HG03442 (cell line): ENCODE data around the gene MARK1.

Experiments
- ATAC-seq: cut with Tn5 transposase; IDR thresholded peaks from one replicate; pipeline ENCODE4 v1.9.1; 2021; ENCODE audit warnings: mild to moderate bottlenecking, moderate library complexity; ENCODE audit not compliant: unreplicated experiment

The MARK1 gene

DNA sequence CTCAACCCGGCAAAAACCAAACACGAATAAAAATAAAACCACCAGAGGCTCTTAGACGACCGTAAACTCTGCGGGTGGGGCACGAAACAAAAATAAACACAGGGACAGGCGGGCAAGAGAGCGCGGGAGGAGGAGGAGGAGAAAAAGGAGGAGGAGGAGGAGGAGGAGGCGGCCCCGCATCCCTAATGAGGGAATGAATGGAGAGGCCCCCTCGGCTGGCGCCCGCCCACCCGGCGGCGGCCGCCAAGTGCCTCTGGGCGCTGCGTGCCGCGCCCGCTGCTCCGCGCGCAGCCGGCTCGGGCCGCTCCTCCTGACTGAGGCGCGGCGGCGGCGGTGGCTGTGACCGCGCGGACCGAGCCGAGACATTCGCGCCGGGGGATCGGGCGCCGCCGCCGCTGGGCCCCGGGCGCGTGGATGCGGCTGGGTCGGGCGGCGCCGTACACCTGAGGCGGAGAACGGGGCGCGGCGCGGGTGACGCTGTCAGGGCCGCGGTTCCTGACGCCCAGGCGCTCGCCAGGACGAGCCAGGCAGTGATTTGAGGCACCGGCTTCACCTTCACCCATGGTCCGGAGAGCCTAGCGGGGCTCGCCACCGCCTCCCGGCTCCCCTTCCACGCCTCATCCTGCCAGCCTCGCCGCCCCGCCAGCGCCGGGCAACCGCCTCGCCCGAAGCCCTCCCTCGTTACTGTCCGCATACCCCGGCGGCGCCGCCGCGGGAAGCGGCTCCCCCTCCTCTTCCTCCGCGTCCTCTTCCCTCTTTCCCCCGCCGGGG is at the start of gene MARK1:
Gene MARK1, plus strand, starts transcription at position 229 of the 771 bp plus-strand sequence. CDS start 687 bp downstream, outside the sequence.
- peak; percentile 56 for ATAC-seq

DNA sequence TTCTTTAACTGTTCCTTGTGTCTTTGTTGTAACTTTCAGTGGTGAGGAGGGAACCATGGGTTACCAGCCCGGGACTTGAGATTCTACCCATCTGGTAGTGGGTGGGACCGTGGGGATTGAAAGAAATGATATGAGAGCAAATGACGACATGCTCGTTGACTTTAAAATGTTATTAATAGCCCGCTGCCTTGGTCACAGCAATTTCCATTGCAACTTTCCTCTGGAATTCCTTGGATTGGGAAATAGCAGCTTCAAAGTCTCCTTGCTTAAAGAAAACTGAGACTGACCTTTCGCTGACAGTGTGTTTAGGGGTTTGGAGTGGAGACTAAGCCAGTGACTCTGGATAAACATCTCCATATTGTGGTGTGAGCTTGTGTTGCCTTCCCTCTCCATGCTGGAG is 44.2 kb upstream of the MARK1 start:
- ATAC-seq = no peak

DNA sequence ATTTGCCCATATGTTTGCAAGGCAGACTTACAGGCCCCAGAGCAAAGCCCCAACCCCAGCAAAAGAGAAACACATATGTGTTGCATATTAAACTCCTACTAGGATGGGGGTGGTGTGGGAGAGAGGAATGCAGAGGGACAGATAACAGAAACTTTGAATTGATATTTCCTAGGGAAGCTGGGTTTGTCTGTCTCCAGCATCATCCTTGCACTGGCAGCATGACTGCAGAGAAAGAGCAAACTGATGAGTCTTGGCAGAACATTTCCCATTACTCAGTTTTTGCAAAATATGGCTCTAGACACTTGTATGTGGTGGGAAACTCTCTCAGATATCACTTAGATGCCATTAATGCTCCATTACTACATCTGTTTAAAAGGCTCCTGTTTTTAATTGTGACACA is 43.8 kb upstream of the MARK1 start:
- ATAC-seq = no peak

DNA sequence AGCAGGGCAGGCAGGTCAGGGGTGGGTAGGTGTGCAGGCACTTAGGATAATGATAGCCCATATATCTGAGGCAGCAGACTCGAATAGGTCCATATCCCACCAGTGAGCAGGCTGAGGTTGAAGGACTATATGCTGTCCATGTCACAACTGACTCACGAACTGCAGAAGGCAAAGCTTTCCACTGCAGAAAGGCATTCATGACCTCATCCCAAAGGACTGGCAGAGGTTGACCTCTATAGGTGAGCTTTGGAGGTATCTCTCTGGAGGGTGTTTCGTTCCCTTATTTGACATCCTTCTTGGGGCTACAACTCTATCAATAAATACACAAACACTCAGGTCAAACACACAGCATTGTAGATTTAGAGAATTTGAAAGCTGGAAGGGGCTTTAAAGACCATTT is 42.8 kb upstream of the MARK1 start:
- ATAC-seq = no peak

DNA sequence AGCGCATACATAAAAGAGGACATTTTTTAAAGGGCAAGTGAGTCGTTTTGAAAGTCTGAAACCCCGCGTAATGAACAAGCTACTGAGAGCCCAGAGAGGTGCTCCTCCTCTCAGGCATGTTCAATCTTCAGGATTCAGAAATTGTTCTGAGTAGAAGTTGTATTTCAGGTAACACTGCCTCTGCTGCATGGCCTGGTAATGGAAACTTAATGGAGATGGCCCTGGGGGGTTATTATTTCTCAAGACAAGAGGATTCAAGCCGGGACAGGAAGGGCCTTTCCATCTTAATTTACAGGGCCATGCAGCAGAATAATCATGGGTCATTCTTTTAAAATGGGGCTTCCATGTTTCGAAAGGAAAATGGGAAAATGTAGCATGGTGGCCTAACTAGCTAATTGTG is 42.1 kb upstream of the MARK1 start:
- ATAC-seq = no peak

DNA sequence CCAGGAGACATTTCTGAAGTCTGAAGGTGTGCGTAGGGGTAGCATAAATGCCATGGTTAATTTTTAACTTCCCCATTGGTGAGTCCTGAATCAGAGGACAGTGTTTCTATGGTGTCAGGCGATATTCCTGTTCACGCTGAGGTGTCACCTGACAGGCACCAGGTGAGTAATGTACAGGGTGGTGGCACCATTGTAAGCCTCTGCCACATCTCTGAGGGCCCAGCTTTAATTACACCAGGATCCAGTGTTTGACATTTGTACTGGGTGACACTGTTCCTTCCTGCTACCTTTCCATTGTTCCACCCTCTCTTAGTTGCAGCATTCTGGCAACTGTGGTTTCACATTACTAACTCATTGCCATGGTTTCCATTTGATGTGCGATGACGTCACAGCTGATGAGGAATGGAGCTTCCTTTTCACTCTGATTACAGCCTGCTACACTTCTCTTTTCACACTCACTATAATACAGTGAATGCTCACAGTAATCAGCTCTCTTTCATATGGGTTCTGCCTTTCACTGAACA is 40.6 kb upstream of the MARK1 start:
- peak; percentile 58 for ATAC-seq

DNA sequence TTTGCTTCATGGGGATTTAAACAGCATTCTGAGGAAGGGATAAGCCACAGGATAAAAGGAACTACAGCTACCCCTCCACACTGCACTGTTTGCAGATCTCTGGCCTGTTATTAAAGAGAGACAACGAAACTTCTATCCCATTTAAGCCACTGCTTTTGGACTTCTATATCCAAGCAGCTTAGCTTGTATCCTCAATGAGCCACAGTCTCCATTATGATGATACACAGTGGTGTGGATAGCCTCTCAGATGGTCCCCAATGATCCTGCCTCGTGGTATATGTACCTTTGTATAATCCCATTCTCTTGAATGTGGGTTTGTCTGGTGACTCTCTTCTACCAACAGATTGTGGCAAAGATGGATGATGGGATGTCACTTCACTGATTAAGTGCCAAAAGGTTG is 36.0 kb upstream of the MARK1 start:
- ATAC-seq = no peak

DNA sequence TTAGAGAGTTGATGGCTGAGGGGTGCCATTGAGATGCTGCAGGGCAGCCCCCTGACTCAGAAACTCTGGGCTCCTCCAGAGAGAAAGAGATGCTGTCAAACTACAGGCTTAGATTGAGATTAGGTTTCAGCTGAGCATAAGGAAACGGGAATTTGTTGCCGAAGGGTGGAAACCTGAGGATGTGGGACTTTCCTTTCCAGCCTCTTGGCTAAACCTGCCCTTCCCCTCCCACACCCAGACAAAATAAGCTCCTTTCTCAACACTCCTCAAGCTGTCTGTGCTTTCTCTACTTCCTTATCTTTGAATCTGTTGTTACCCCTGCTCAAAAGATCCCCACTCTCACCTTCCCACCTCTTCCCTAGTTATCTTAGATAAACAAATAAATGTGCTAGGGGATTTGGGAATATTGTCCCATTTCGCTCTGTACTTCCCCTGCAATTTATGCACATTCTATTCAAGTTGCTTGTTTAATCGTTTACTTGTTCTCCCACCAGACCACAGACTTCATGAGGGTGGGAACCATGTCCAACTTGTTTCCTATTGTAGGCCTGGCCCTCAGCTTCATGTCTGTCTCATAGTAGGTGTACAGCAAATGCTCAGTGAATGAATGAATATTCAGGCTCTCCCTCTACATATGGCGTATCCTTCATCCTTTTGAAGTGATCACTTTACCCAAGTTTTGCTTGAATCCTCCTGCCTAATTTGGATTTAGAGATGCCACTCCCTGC is 30.6 kb upstream of the MARK1 start:
- no peak for ATAC-seq

DNA sequence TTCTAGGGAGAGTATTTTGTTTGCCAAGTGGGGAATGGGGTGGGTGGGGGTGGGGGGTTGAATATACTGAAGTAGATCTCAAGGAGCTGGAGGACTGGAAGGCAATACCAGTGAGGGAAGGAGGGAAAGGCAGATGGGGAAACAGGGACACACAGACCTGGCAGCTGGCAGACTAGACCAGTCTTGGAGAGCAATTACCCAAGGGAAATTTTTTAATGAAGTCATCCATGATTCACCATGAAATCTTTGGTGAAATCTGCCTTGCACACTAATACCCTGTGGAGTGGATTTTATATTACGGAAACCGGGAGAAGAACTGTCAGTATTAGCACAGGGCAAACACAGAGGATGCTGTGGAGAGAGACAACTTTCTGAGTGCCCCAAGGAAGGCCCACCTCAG is 29.7 kb upstream of the MARK1 start:
- no peak for ATAC-seq

DNA sequence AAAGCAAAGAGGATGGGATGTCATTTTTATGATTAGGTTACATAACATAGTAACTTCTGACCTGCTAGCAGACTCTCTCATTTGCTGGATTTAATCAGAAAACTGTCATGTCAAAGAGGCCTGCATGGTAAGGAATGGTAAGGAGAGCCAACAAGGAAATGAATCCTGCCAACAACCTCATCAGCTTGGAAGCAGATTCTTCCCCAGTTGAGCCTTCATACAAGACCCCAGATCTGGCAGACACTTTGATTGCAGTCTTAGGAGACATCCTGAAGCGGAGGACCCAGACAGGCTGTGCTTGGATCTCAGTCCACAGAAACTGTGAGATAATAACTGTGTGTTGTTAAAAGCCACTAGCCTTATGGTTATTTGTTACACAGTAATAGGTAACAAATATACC is 27.6 kb upstream of the MARK1 start:
- ATAC-seq = no peak

DNA sequence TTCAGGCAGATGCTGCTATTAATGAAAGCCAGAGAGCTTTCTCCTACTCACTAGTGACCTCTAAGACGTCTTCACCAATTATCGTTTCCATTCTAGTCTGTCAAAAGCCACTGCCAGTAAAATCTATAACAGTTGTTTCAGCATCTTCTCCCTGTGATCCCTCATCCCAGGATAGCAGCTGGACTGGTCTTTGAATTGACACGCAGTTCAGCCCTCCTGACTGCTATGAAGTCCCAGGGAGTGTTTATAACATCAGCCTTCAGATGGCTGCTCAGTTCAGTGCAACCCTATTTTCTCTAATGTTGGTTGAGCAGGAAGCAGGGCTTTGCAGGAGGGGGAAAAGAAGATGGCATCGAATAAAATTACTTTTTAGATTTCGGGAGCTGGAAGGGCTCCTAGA is 23.6 kb upstream of the MARK1 start:
- no peak for ATAC-seq

DNA sequence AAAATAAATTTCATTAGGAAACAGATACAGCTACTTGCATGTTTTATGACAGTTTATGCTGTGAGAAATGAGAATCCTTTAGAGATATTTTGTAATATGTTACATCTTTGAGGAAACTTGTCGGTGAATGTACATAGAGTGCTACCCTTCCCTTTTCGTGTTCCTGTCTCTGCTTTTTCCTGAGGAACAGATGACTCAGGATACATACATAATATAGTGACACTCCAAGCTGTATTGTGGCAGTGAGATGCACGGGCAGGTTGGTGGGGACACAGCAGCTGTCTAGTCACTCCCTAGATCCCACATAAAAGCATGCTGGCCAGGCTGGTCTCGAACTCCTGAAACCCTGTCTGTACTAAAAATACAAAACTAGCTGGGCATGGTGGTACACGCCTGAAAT is 20.9 kb upstream of the MARK1 start:
- ATAC-seq = no peak

DNA sequence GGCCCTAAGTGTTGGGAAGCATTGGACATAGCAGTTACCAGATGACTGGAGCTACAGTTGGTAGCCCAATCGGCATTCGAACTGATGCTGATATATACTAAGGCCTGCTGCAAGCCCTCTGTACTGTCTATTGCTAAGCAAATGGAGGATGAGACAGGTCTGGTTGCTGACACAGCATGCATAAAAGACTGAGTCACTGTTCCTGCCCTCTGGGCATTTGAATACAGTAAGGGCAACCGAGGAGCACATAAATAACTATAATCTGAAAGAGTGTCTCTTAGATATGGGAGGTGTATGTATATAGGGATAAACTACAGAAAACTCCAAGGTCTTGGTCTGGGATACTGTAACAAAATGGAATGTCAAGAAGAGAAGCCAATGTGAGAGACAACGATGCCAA is 16.8 kb upstream of the MARK1 start:
- ATAC-seq = no peak

DNA sequence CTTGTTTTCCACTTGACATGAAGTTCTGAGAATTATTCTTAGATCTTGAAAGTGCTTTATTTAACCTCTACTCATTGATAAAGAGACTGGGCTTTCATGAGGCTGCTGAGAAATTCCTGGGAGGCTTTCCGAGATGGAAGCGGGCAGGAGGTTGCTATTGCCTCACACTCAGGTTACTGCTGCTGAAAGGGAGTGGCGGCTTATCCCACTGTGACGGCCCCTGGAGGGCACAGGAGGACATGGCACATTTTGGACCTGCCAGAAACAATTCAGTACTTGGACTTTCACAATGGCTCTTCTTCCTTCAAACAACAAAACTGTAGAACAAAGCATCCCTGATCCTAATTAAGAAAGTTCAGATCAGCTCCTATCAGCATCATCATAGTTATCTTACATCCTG is 16.2 kb upstream of the MARK1 start:
- ATAC-seq = no peak

DNA sequence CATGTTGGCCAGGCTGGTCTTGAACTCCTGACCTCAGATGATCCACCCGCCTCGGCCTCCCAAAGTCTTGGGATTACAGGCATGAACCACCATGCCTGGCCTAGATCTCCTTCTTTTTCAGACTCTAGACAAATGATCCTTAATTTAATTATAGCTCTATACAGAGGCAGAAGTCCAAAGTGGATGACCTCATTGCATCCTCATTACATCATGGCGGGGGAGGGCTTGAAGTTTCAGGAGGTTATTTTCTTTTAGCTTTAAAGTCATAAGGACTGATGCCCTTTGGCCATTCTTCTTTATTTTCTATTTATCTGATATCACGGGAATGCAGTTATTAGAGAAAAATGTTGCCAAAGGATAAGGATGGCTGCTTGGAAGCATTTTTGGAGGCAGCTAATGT is 14.1 kb upstream of the MARK1 start:
- ATAC-seq = no peak

DNA sequence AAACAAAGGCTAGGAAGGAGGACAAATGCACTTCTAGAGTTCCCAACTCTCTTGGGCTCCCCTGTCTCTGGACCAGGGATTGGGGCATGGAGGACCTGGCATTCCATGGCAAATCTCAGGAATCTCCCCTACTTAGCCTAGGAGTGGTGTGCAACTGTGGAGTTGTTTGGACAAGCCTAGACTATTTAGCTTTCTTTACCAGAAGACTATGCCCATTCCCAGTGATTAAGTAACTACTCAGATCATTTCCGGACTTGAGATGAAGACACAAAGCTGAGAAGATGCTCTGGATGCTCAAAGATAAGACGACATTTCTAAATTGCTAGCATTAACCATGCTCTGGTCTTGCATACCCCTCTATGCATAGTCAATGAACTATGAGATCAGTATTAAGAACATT is 13.7 kb upstream of the MARK1 start:
- ATAC-seq = no peak

DNA sequence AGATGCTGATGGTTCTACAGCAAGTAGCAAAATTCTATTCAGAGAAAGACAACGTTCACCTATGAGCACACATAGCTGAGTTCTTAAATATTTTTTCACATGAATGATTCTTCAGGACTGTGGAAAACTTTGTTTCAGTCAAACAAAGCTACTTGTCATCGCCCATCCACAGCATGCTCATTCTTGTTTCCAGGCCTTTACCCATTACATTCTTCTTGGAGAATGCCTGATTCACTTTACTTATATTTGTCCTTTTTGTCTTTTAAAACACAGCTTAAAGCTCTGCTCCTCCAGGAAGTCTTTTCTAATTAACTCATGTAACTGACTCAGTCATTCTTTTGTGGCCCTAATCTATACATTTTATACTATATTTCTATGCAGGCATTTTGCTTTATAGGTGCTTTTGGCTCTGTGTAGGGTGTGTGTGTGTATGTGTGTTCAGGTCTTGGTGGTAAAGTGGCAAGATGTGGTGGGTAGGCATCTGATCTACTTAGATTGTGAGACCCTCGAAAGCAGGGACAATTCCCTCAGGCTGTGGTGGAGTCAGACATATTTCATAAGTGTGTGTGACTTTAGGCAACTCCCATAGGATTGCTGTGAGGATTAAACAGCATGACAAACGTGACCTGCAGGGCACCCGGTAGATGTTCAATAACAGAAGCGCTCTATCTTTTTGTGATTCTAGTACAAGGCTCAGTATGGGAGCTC is 11.8 kb upstream of the MARK1 start:
- no peak for ATAC-seq

DNA sequence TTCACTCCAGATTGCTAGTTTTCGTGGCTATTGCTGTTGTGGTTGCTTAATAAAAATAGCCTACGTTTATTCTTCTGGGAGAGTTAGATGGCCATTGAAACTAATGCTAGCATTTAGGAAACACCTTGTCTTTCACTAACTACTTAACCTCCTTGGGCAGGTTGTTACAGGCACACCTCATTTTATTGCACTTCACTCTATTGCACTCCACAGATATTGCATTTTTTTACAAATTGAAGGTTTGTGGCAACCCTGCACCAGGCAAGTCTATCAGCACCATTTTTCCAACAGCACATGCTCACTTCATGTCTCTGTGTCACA is 11.3 kb upstream of the MARK1 start:
- ATAC-seq = no peak

DNA sequence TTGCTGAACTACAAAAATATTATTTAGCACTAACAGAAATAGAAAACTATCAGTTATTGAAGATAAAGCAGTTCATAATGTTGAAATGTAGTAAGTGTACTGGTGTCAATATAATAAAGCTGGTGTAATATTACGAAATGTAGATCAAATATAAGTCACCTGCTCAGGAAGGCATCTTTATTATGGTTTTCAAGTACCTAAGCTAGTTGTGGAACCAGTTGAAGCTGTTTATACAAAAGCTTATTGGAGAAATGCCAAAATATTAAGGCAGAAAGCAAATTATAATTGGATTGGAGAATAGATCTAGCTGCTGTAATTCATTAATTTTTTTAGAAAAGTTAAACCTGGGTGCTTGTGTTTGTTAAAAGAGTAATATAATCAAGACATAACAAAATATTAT is 6.2 kb upstream of the MARK1 start:
- no peak for ATAC-seq

DNA sequence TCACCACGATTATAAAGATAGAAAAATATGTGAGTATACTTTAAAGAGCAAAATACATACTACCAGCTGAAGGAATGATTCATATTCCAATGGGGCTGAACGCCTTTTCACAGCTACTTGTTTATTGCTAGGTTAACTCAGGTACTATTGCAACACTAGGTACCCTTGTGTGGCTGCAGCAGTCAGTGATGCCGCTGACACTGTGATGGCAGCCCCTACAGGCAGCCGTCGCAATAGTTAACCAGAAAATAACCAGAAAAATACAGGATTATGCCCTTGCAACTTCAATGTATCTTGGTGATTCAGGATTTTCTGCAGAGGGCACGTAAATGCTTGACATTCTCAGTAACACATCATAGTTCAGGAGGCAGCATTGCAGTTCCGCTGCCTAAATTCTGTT is 1.6 kb upstream of the MARK1 start:
- no peak for ATAC-seq

DNA sequence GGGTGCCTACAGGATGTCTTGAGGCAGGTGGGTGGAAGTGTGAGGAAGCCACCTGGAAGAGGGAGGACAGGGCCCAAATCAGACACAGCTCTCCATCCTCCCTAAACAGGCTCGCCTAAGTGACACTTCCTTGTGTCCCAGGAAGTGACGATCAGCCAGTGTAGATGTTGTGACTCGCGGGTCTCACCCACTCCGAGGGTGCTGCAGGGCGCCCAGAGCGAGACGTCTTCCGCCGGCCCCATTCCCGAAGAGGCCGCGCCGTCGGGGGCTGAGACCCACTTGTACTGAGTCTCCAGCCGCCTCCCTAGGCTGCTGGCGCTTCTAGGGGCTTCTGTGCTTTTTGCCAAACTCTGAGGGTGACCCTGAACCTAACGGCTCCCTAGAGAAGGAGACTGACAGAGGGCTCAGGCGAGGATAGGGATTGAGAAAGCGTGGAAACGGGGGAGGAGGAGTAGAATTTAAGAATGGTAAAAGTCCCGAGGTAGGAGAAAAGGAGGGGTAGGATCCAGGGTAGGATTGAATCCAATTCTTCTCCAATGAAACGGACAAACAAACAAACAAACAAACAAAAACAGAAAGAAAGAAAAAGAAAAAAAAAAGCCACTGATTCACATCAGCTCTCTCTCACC is 543 bp upstream of the MARK1 start:
- ATAC-seq = no peak
